IMR-90 (cell line): ENCODE measurements around the gene RERE. TPM values are rescaled to one million over a fixed set of nuclear protein-coding genes. Genes with fewer than 3 reads are reported as not detected.
A peak's percentile ranks its signal among the peaks of the same experiment; 100 is the strongest.

Experiments used
- ATAC-seq: fragments of 200-7000 bp; cut with Tn5 transposase; 2 replicates; pipeline ENCODE4 v1.9.1; 2020; ENCODE audit warnings: low read depth, mild to moderate bottlenecking, moderate library complexity
- BruUV-seq: library from RNA; stranded (reverse); fragments of 400-500 nt; replicated peaks from 2 replicates; lab custom pipeline; 2021; lab: Mats Ljungman, UMichigan
- CTCF ChIA-PET: fragments of 300-600 bp; formaldehyde crosslinking; extraction: SDS; loops from one replicate; lab custom pipeline; 2021; ENCODE audit warnings: antibody characterized with exemption; lab: Yijun Ruan, JAX
- POLR2A ChIA-PET: fragments of 300-600 bp; sonication (Branson Sonifier 250); formaldehyde crosslinking; loops from one replicate; lab custom pipeline; 2022; ENCODE audit warnings: antibody characterized with exemption; ENCODE audit not compliant: unreplicated experiment; lab: Charles Lee
- DNase-seq: peaks from one replicate; pipeline ENCODE4 v3.0.0; 2013
- H2AFZ ChIP-seq: replicated peaks from 2 replicates; pipeline ENCODE3; 2013; ENCODE audit warnings: low read length, mild to moderate bottlenecking; ENCODE audit not compliant: poor library complexity
- H2AK5ac ChIP-seq: 2 replicates; pipeline ENCODE4 v1.6.1; 2013; ENCODE audit warnings: low read depth, low read length, inconsistent platforms
- H2AK9ac ChIP-seq: replicated peaks from 2 replicates; pipeline ENCODE3; 2013; ENCODE audit warnings: mild to moderate bottlenecking, low read depth, low read length, moderate library complexity; ENCODE audit not compliant: poor library complexity
- H2BK120ac ChIP-seq: 2 replicates; pipeline ENCODE4 v1.6.1; 2013; ENCODE audit warnings: low read depth, low read length, inconsistent platforms
- H2BK15ac ChIP-seq: 3 replicates; pipeline ENCODE4 v1.6.1; 2013; ENCODE audit warnings: low read depth, low read length, inconsistent platforms
- H2BK20ac ChIP-seq: 2 replicates; pipeline ENCODE4 v1.6.1; 2013; ENCODE audit warnings: low read depth, mild to moderate bottlenecking, inconsistent platforms, low read length, moderate library complexity
- H2BK5ac ChIP-seq: 2 replicates; pipeline ENCODE4 v1.6.1; 2013; ENCODE audit warnings: mild to moderate bottlenecking, low read depth, low read length, inconsistent platforms; ENCODE audit not compliant: poor library complexity, severe bottlenecking
- H3K14ac ChIP-seq: replicated peaks from 2 replicates; pipeline ENCODE4 v1.6.1; 2013; ENCODE audit warnings: low read depth, low read length, inconsistent platforms
- H3K18ac ChIP-seq: 2 replicates; pipeline ENCODE4 v1.6.1; 2013; ENCODE audit warnings: low read depth, low read length, control low read depth
- H3K23ac ChIP-seq: 2 replicates; pipeline ENCODE4 v1.6.1; 2013; ENCODE audit warnings: low read depth, low read length, inconsistent platforms
- H3K27ac ChIP-seq: 2 replicates; pipeline ENCODE4 v1.5.1; 2013; ENCODE audit warnings: mild to moderate bottlenecking, control low read depth, low read length; ENCODE audit not compliant: insufficient read depth
- H3K27me3 ChIP-seq: 2 replicates; pipeline ENCODE4 v1.6.1; 2013; ENCODE audit warnings: low read length; ENCODE audit not compliant: control insufficient read depth, insufficient read depth
- H3K36me3 ChIP-seq: 2 replicates; pipeline ENCODE4 v1.6.1; 2013; ENCODE audit warnings: low read length, mixed read lengths; ENCODE audit not compliant: control insufficient read depth, insufficient read depth
- H3K4ac ChIP-seq: 2 replicates; pipeline ENCODE4 v1.6.1; 2013; ENCODE audit warnings: low read depth, low read length, inconsistent platforms
- H3K4me1 ChIP-seq: 2 replicates; pipeline ENCODE4 v1.6.1; 2013; ENCODE audit warnings: low read length, mixed read lengths; ENCODE audit not compliant: control insufficient read depth, insufficient read depth
- H3K4me2 ChIP-seq: 2 replicates; pipeline ENCODE4 v1.6.1; 2013; ENCODE audit warnings: low read depth, mild to moderate bottlenecking, control low read depth, low read length, moderate library complexity
- H3K4me3 ChIP-seq: 2 replicates; pipeline ENCODE4 v1.5.1; 2013; ENCODE audit warnings: low read depth, mild to moderate bottlenecking, control low read depth, low read length, moderate library complexity; ENCODE audit not compliant: insufficient read depth
- H3K56ac ChIP-seq: 2 replicates; pipeline ENCODE4 v1.6.1; 2013; ENCODE audit warnings: low read length, inconsistent platforms; ENCODE audit not compliant: insufficient read depth; ENCODE audit errors: extremely low read depth
- H3K79me1 ChIP-seq, 2 experiments: 2 replicates each; pipeline ENCODE4 v1.6.1; 2013; ENCODE audit warnings: low read length in 2 of 2, inconsistent platforms in 1 of 2, low read depth in 1 of 2
- H3K9ac ChIP-seq: 2 replicates; pipeline ENCODE4 v1.6.1; 2013; ENCODE audit warnings: low read depth, low read length, control low read depth
- H3K9me1 ChIP-seq: 2 replicates; pipeline ENCODE4 v1.6.1; 2013; ENCODE audit warnings: low read length, inconsistent platforms; ENCODE audit not compliant: insufficient read depth
- H3K9me3 ChIP-seq: 2 replicates; pipeline ENCODE4 v1.6.1; 2013; ENCODE audit warnings: low read length; ENCODE audit not compliant: control insufficient read depth, insufficient read depth
- H4K20me1 ChIP-seq: 2 replicates; pipeline ENCODE4 v1.6.1; 2013; ENCODE audit warnings: low read length, inconsistent platforms; ENCODE audit not compliant: insufficient read depth
- H4K5ac ChIP-seq: 2 replicates; pipeline ENCODE4 v1.6.1; 2013; ENCODE audit warnings: mild to moderate bottlenecking, low read depth, low read length, control low read depth
- H4K8ac ChIP-seq, 2 experiments: 2 replicates each; pipeline ENCODE4 v1.6.1; 2013; ENCODE audit warnings: low read depth in 2 of 2, low read length in 2 of 2, control low read depth in 1 of 2, inconsistent platforms in 1 of 2
- H4K91ac ChIP-seq: 2 replicates; pipeline ENCODE4 v1.6.1; 2013; ENCODE audit warnings: low read depth, low read length, inconsistent platforms; ENCODE audit not compliant: insufficient read depth
- FOS ChIP-seq: fragments of 150-350 bp; IDR thresholded peaks from 2 replicates; pipeline ENCODE4 v1.6.1; 2016; ENCODE audit warnings: low read depth, low read length
- POLR2A ChIP-seq: IDR thresholded peaks from 2 replicates; pipeline ENCODE4 v1.6.1; 2012; ENCODE audit warnings: mild to moderate bottlenecking, low read depth, low read length
- WGBS, 2 experiments: methylation state at CpG; one replicate each; pipeline versions ENCODE4 v1.1.5 to v1.1.7; 2013; ENCODE audit warnings: missing lambda C conversion rate in 2 of 2; ENCODE audit not compliant: insufficient read length in 1 of 2; ENCODE audit errors: extremely low coverage in 2 of 2; 5-methylcytosine and 5-hydroxymethylcytosine counted together
- dilution Hi-C: fragments of 300-500 bp; cut with HindIII; formaldehyde crosslinking; loops from one replicate; pipeline ENCODE4 v1.14.3; 2018; ENCODE audit warnings: low sequenced_read_pairs; ENCODE audit not compliant: unreplicated experiment
- in situ Hi-C: fragments of 300-500 bp; cut with MboI; formaldehyde crosslinking; loops from 3 replicates; pipeline ENCODE4 v1.14.3; 2019; ENCODE audit warnings: low sequenced_read_pairs, inconsistent platforms, mixed read lengths
- intact Hi-C: fragments of 100-400 bp; cut with micrococcal nuclease; formaldehyde crosslinking; loops from 2 replicates; pipeline ENCODE4 v1.10.0; 2022
- polyA plus RNA-seq, 3 experiments: library from polyadenylated mRNA; depleted of rRNA; stranded (reverse); fragments of >200 nt; gene quantifications; 2 replicates each; pipeline ENCODE4 v1.2.3, GENCODE V29; 2012; ENCODE audit warnings: low replicate concordance in 1 of 3
- total RNA-seq: library from RNA; depleted of rRNA; stranded (reverse); fragments of >200 nt; gene quantifications from 2 replicates; pipeline ENCODE4 v1.2.3, GENCODE V29; 2012

RERE gene
- total and polyA plus RNA-seq, 2 of the 4 experiments (the other 2 are of a cell fraction), result 11.5 to 25.1 TPM

- Histone ChIP-seq H2AK9ac (no peak overlapping the region), H4K91ac (no peak overlapping the region), H3K79me1 (peaks cover 25 to 78% of the 10 kb centered on the region in 2 experiments), H2AFZ (no peak overlapping the region), H2BK120ac (no peak overlapping the region), H3K9me1 (peaks cover 13% of the 10 kb centered on the region), H2AK5ac (no peak overlapping the region), H3K27ac (no peak overlapping the region), H3K18ac (no peak overlapping the region), H4K5ac (no peak overlapping the region), H3K4ac (no peak overlapping the region), H3K23ac (no peak overlapping the region), H3K4me2 (no peak overlapping the region), H3K36me3 (no peaks in the 10 kb centered on the region), H3K9me3 (no peaks in the 10 kb centered on the region), H4K20me1 (peaks cover 71% of the 10 kb centered on the region), H3K56ac (no peak overlapping the region), H3K4me3 (no peak overlapping the region), H3K27me3 (no peaks in the 10 kb centered on the region), H3K4me1 (peaks cover 22% of the 10 kb centered on the region), H3K14ac (no peak overlapping the region), H3K9ac (no peak overlapping the region), H2BK15ac (no peak overlapping the region), H4K8ac (no peak overlapping the region), H2BK20ac (no peak overlapping the region), H2BK5ac (no peak overlapping the region)
- dilution Hi-C loops (no loop called here), in situ Hi-C loops (no loop called here), intact Hi-C loops (no loop called here)
- CTCF ChIA-PET, result interaction anchor here (0.7 kb wide), 1 partner anchor 232 kb away, joined by 4 read pairs; no protein-coding TSS in a partner anchor
- WGBS, 2 experiments, result no CpG with 5 or more reads among the region's 4 CpGs
- no TSS peak for BruUV-seq
- POLR2A ChIA-PET, result no interaction called here
- TF ChIP-seq POLR2A (no peak), FOS (0 out of 2 replicates have a peak, but pooled peaks have one; percentile 27)
- DNase-seq (no peak), ATAC-seq (no peak)
These were observed 134.9 kb downstream of the RERE start for GRCh38 chr1:8682573-8682972.
